Astrocyte of the cerebellum (primary cell): Measurements from ENCODE around the gene GLI1.

Experiments
- DNase-seq: peaks from one replicate; pipeline ENCODE4 v3.0.0-alpha.2; 2011; ENCODE audit warnings: low read depth
- H3K4me3 ChIP-seq: 2 replicates; pipeline ENCODE4 v1.5.1; 2011; ENCODE audit warnings: mild to moderate bottlenecking, low read depth, low read length, moderate library complexity
- in situ Hi-C: cut with HindIII; loops from 2 replicates; pipeline ENCODE4 v1.10.0; 2017; ENCODE audit warnings: low sequenced_read_pairs
- TF ChIP-seq, protein P1 (sequence below): IDR thresholded peaks from 2 replicates; pipeline ENCODE4 v1.5.1; 2012; ENCODE audit warnings: low read length, low read depth, moderate library complexity, mild to moderate bottlenecking; ENCODE audit errors: missing control alignments

GLI1 gene

DNA sequence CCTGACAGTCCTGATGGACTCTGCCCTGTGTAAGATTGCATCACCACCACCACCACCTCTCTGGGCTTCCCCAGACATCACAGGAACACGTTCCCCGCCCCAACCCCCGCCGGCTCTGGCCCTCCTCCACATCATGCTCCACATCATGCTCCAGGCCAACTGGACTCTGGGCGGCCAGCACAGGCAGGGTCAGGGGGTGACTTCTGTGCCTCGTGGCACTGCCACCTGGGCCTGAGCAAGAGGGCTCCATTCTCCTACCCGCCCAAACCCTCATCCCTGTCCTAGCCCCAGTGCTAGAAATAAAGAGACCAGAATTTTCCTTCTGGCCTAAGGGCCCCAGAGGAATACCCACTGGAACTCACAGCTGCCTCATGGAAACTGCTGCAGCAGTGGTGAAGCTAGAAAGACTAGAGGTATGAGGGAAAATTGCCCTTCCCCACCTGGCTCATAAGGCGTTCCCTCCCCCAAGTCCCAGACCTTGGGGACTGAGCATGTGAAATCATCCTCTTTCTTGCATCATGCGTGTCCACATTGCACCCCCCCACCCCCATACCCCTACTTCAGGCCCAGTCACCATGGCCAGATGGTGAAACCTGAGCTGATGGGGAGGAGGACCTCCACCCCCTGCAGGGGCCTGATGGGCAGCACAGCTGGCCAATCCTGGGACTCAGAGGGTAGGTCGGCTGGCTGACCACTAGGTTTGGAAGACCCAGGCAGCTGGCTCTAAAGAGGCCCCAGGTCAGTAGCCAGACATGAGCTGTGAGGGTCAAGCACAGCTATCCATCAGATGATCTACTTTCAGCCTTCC is 4.8 kb upstream of the GLI1 start, which contains the start of gene INHBE:
Gene INHBE (plus strand): TSS at position 742 of the 808 bp plus-strand sequence. CDS start 230 bp downstream, outside the sequence.
- no peak within 1 kb of the TSS for H3K4me3 ChIP-seq

DNA sequence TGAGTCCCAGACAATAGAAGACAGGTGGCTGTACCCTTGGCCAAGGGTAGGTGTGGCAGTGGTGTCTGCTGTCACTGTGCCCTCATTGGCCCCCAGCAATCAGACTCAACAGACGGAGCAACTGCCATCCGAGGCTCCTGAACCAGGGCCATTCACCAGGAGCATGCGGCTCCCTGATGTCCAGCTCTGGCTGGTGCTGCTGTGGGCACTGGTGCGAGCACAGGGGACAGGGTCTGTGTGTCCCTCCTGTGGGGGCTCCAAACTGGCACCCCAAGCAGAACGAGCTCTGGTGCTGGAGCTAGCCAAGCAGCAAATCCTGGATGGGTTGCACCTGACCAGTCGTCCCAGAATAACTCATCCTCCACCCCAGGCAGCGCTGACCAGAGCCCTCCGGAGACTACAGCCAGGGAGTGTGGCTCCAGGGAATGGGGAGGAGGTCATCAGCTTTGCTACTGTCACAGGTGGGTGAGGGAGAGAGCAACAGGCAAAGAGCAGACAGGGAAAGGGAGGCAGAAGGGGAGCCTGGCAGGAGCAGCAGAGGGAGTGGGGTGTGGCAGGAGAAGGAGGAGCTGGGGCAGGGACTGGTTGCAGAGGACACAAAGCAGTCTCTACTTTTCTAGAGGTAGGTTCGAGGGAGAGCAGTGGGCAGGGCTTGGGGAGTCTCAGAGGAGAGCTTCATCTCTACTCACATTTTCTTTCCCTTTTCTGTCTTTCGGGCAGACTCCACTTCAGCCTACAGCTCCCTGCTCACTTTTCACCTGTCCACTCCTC is 4.0 kb upstream of the GLI1 start:
- TF ChIP-seq, protein P1, sequence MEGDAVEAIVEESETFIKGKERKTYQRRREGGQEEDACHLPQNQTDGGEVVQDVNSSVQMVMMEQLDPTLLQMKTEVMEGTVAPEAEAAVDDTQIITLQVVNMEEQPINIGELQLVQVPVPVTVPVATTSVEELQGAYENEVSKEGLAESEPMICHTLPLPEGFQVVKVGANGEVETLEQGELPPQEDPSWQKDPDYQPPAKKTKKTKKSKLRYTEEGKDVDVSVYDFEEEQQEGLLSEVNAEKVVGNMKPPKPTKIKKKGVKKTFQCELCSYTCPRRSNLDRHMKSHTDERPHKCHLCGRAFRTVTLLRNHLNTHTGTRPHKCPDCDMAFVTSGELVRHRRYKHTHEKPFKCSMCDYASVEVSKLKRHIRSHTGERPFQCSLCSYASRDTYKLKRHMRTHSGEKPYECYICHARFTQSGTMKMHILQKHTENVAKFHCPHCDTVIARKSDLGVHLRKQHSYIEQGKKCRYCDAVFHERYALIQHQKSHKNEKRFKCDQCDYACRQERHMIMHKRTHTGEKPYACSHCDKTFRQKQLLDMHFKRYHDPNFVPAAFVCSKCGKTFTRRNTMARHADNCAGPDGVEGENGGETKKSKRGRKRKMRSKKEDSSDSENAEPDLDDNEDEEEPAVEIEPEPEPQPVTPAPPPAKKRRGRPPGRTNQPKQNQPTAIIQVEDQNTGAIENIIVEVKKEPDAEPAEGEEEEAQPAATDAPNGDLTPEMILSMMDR = no peak
- in situ Hi-C loops = loop anchor here (25.0 kb wide), 1 partner anchor 143 kb away; no protein-coding TSS in a partner anchor
- no peak for DNase-seq
- H3K4me3 ChIP-seq = no peak overlapping the region

More for the DNA sequence above, 4.8 kb upstream of the GLI1 start, which contains the start of gene INHBE:
- DNase-seq = no peak
- in situ Hi-C loops = loop anchor here (25.0 kb wide), 1 partner anchor 142 kb away; no protein-coding TSS in a partner anchor
- TF ChIP-seq, protein P1 = no peak

DNA sequence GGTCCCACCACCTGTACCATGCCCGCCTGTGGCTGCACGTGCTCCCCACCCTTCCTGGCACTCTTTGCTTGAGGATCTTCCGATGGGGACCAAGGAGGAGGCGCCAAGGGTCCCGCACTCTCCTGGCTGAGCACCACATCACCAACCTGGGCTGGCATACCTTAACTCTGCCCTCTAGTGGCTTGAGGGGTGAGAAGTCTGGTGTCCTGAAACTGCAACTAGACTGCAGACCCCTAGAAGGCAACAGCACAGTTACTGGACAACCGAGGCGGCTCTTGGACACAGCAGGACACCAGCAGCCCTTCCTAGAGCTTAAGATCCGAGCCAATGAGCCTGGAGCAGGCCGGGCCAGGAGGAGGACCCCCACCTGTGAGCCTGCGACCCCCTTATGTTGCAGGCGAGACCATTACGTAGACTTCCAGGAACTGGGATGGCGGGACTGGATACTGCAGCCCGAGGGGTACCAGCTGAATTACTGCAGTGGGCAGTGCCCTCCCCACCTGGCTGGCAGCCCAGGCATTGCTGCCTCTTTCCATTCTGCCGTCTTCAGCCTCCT is 3.4 kb upstream of the GLI1 start:
- in situ Hi-C loops = loop anchor here (25.0 kb wide), 1 partner anchor 144 kb away; no protein-coding TSS in a partner anchor
- DNase-seq = no peak
- no peak overlapping the region for H3K4me3 ChIP-seq

DNA sequence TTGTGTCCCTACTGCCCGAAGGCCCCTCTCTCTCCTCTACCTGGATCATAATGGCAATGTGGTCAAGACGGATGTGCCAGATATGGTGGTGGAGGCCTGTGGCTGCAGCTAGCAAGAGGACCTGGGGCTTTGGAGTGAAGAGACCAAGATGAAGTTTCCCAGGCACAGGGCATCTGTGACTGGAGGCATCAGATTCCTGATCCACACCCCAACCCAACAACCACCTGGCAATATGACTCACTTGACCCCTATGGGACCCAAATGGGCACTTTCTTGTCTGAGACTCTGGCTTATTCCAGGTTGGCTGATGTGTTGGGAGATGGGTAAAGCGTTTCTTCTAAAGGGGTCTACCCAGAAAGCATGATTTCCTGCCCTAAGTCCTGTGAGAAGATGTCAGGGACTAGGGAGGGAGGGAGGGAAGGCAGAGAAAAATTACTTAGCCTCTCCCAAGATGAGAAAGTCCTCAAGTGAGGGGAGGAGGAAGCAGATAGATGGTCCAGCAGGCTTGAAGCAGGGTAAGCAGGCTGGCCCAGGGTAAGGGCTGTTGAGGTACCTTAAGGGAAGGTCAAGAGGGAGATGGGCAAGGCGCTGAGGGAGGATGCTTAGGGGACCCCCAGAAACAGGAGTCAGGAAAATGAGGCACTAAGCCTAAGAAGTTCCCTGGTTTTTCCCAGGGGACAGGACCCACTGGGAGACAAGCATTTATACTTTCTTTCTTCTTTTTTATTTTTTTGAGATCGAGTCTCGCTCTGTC is 2.7 kb upstream of the GLI1 start:
- no peak for DNase-seq
- no peak overlapping the region for H3K4me3 ChIP-seq
- in situ Hi-C loops = loop anchor here (25.0 kb wide), 1 partner anchor 145 kb away; no protein-coding TSS in a partner anchor
- TF ChIP-seq, protein P1 = no peak

More for the DNA sequence above, 3.4 kb upstream of the GLI1 start:
- TF ChIP-seq, protein P1 = peak; percentile 69

DNA sequence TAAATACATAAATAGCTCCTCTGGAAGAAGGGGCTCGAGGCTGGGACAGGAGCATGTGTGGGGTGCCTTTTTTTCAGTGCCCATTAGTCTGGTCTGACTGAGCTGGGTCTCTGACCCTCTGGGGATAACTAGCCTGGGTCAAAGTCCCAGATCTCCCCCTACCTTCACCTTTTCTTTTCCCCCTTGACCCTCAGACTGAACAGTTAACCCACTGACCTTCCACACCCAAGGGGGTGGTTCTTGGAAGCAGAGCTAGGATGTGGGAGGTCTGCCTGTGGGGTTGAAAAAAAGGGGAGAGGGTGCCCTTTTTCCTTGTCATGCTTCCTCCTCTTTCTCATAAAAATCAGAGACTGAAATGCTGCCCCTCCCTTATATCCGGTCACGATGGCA is 925 bp upstream of the GLI1 start:
- peak overlapping the region; percentile 51 for H3K4me3 ChIP-seq
- DNase-seq = no peak
- TF ChIP-seq, protein P1 = no peak
- in situ Hi-C loops = loop anchor here (25.0 kb wide), 1 partner anchor 146 kb away; no protein-coding TSS in a partner anchor
